Adrenal gland (tissue), 19 donors: ENCODE measurements around the gene BST2. TPM values are rescaled to one million over a fixed set of nuclear protein-coding genes. Genes with fewer than 3 reads are reported as not detected.

ENCODE experiments used
- DNase-seq, 7 donors: peaks; one replicate each; pipeline ENCODE4 v3.0.0-alpha.2; 2019 to 2020
- H3K27ac ChIP-seq, 5 donors: fragments of 200-600 bp; sonication (generic) in 4 of 5; 1 replicate in 3 of 5; 2 replicates in 2 of 5; pipeline versions ENCODE4 v1.5.1 to v1.8.0; 2016 to 2020; ENCODE audit warnings: mild to moderate bottlenecking in 1 of 5
- H3K27me3 ChIP-seq: fragments of 200-600 bp; 2 replicates; pipeline ENCODE4 v1.8.0; 2021
- H3K36me3 ChIP-seq, 2 donors: fragments of 200-600 bp; replicated peaks in 1 of 2; 1 replicate in 1 of 2; 2 replicates in 1 of 2; pipeline versions ENCODE4 v1.5.1 to v1.8.0; 2018 to 2022
- H3K4me1 ChIP-seq, 2 donors: fragments of 200-600 bp; replicated peaks in 1 of 2; 1 replicate in 1 of 2; 2 replicates in 1 of 2; pipeline versions ENCODE4 v1.5.1 to v1.8.0; 2018 to 2021
- H3K4me3 ChIP-seq, 4 donors: fragments of 200-600 bp; sonication (generic) in 3 of 4; one replicate each; pipeline ENCODE4 v1.5.1; 2016 to 2018
- H3K9me3 ChIP-seq, 3 donors: fragments of 200-600 bp; sonication (generic) in 1 of 3; replicated peaks in 1 of 3; 1 replicate in 2 of 3; 2 replicates in 1 of 3; pipeline versions ENCODE4 v1.5.1 to v1.8.0; 2016 to 2021
- POLR2A ChIP-seq, 2 donors: fragments of 450-650 bp; IDR thresholded peaks; one replicate each; pipeline ENCODE4 v1.6.1; 2017; ENCODE audit warnings: antibody characterized with exemption in 2 of 2, mild to moderate bottlenecking in 2 of 2, moderate library complexity in 1 of 2
- WGBS, 4 donors: extraction: QIAGEN DNeasy Blood & Tissue Kit in 2 of 4; methylation state at CpG; one replicate each; pipeline versions ENCODE4 v1.1.5 to v1.1.7; 2013 to 2017; 5-methylcytosine and 5-hydroxymethylcytosine counted together
- intact Hi-C, 2 donors: fragments of 100-400 bp; cut with DNase I; formaldehyde crosslinking; loops; one replicate each; pipeline versions ENCODE4 v1.14.1 to v1.15.0; 2022 to 2023
- long read RNA-seq, 10 donors: library from polyadenylated mRNA in 3 of 10; unstranded in 2 of 10; stranded (forward) in 1 of 10; transcript quantifications; one replicate each; pipeline ENCODE4 v2.0.0 and lab custom pipeline, GENCODE V29; 2021 to 2026
- polyA plus RNA-seq, 3 donors: library from polyadenylated mRNA; stranded (reverse); fragments of 200-250 nt in 2 of 3; fragments of 350-450 nt in 1 of 3; fragmentation: Illumina TruSeq in 1 of 3; extraction: RNeasy Lipid Tissue Mini Kit (QIAGEN cat#74804) in 1 of 3; gene quantifications; one replicate each; pipeline ENCODE4 v1.2.3, GENCODE V29; 2013 to 2014
- total RNA-seq, 9 donors: library from RNA; depleted of rRNA in 4 of 9; stranded (reverse); fragments of >200 nt in 4 of 9; fragments of 120-200 nt in 1 of 9; fragmentation: NEBNext Ultra II Directional in 1 of 9; extraction: Animal tissue kit (Norgen Biotek cat#: 25700) in 1 of 9; gene quantifications; one replicate each; pipeline versions ENCODE4 v1.1.0 to v1.2.4, GENCODE V29; 2013 to 2023
- TF ChIP-seq, protein P1 (sequence below), 6 experiments: fragments of 450-650 bp in 4 of 6; fragments of 200-600 bp in 2 of 6; sonication (generic) in 1 of 6; IDR thresholded peaks; 1 replicate in 5 of 6; 2 replicates in 1 of 6; pipeline versions ENCODE4 v1.5.1 to v1.8.0; 2016 to 2021; ENCODE audit warnings: antibody characterized with exemption in 6 of 6, mild to moderate bottlenecking in 2 of 6, moderate library complexity in 1 of 6
- donor health status: healthy with polysubstance abuse.
- donor health status: Bipolar disorder and iron deficiency.
- donor health status: DM: yes; HTN: yes; CAD: no.
- donor health status: DM: no; HTN: no; CAD: no.
- donor health status: DM: no; HTN: no; CAD: no.
- donor health status: DM: yes; HTN: yes; CAD: no.

BST2 gene
- 100 to 1,000 TPM; 146 to 940 (median 704) TPM for total RNA-seq
- polyA plus RNA-seq = 100 to 1,000 TPM; 159 to 304 (median 271) TPM
- long read RNA-seq, donor 1, transcript BST2-201 (5 exons, 1,019 nt) = major isoform, 184 of 228 reads
- long read RNA-seq, donor 1, partial matches to known transcripts = 25 of 228 reads
- long read RNA-seq, donor 1, other reads (novel, unspliced or antisense) = 16 of 228 reads
- long read RNA-seq, donor 2, transcript BST2-201 (5 exons, 1,019 nt) = major isoform, 105 of 117 reads
- long read RNA-seq, donor 2, partial matches to known transcripts = 7 of 117 reads
- long read RNA-seq, donor 2, other reads (novel, unspliced or antisense) = 5 of 117 reads
- long read RNA-seq, donor 3, transcript BST2-201 (5 exons, 1,019 nt) = major isoform, 88 of 109 reads
- long read RNA-seq, donor 3, partial matches to known transcripts = 6 of 109 reads
- long read RNA-seq, donor 3, other reads (novel, unspliced or antisense) = 13 of 109 reads
- long read RNA-seq, donor 4, transcript BST2-201 (5 exons, 1,019 nt) = major isoform, 608 of 641 reads
- long read RNA-seq, donor 4, partial matches to known transcripts = 9 of 641 reads
- long read RNA-seq, donor 4, other reads (novel, unspliced or antisense) = 22 of 641 reads
- long read RNA-seq, donor 5, transcript BST2-201 (5 exons, 1,019 nt) = major isoform, 972 of 1,033 reads
- long read RNA-seq, donor 5, partial matches to known transcripts = 5 of 1,033 reads
- long read RNA-seq, donor 5, other reads (novel, unspliced or antisense) = 52 of 1,033 reads
- long read RNA-seq, donor 6, transcript BST2-201 (5 exons, 1,019 nt) = major isoform, 365 of 382 reads
- long read RNA-seq, donor 6, partial matches to known transcripts = 7 of 382 reads
- long read RNA-seq, donor 6, other reads (novel, unspliced or antisense) = 6 of 382 reads
- long read RNA-seq, donor 7, transcript BST2-201 (5 exons, 1,019 nt) = major isoform, 62 of 68 reads
- long read RNA-seq, donor 7, partial matches to known transcripts = 5 of 68 reads
- long read RNA-seq, donor 7, other reads (novel, unspliced or antisense) = 0 of 68 reads
- long read RNA-seq, donor 8, transcript BST2-201 (5 exons, 1,019 nt) = major isoform, 206 of 256 reads
- long read RNA-seq, donor 8, partial matches to known transcripts = 17 of 256 reads
- long read RNA-seq, donor 8, other reads (novel, unspliced or antisense) = 32 of 256 reads
- long read RNA-seq, donor 9, transcript BST2-201 (5 exons, 1,019 nt) = major isoform, 104 of 123 reads
- long read RNA-seq, donor 9, partial matches to known transcripts = 16 of 123 reads
- long read RNA-seq, donor 9, other reads (novel, unspliced or antisense) = 0 of 123 reads
- long read RNA-seq, donor 10, transcript BST2-201 (5 exons, 1,019 nt) = major isoform, 68 of 77 reads
- long read RNA-seq, donor 10, partial matches to known transcripts = 7 of 77 reads
- long read RNA-seq, donor 10, other reads (novel, unspliced or antisense) = 0 of 77 reads

GRCh38 chr19:17405250-17406045 is at the start of gene BST2:
TSS of gene BST2 (minus strand) at chr19:17405630. CDS start at chr19:17405575, 55 bp downstream.
- Histone ChIP-seq H3K4me3 (peak within 1 kb of the TSS; percentile 9 to 72 (median 30)), H3K36me3 (peaks cover 0 to 22% of the 10 kb centered on the region in 2 donors), H3K9me3 (no peaks in the 10 kb centered on the region), H3K27me3 (no peaks in the 10 kb centered on the region), H3K4me1 (peaks cover 41 to 49% of the 10 kb centered on the region in 2 donors), H3K27ac (peak within 1 kb of the TSS; percentile 77 to 93 (median 86))
- peak; percentile 77 to 94 (median 89) for DNase-seq
- intact Hi-C loops = no loop called here
- 8 to 15% (median 10%) methylated on average over 16 to 18 of the region's 18 CpGs for WGBS, 4 donors
- peak in 1 of 2 donors; percentile 76 for TF ChIP-seq POLR2A (IDR thresholded peaks at IDR 0.05)
- TF ChIP-seq, protein P1, sequence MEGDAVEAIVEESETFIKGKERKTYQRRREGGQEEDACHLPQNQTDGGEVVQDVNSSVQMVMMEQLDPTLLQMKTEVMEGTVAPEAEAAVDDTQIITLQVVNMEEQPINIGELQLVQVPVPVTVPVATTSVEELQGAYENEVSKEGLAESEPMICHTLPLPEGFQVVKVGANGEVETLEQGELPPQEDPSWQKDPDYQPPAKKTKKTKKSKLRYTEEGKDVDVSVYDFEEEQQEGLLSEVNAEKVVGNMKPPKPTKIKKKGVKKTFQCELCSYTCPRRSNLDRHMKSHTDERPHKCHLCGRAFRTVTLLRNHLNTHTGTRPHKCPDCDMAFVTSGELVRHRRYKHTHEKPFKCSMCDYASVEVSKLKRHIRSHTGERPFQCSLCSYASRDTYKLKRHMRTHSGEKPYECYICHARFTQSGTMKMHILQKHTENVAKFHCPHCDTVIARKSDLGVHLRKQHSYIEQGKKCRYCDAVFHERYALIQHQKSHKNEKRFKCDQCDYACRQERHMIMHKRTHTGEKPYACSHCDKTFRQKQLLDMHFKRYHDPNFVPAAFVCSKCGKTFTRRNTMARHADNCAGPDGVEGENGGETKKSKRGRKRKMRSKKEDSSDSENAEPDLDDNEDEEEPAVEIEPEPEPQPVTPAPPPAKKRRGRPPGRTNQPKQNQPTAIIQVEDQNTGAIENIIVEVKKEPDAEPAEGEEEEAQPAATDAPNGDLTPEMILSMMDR (IDR thresholded peaks at IDR 0.05) = no peak

DNA sequence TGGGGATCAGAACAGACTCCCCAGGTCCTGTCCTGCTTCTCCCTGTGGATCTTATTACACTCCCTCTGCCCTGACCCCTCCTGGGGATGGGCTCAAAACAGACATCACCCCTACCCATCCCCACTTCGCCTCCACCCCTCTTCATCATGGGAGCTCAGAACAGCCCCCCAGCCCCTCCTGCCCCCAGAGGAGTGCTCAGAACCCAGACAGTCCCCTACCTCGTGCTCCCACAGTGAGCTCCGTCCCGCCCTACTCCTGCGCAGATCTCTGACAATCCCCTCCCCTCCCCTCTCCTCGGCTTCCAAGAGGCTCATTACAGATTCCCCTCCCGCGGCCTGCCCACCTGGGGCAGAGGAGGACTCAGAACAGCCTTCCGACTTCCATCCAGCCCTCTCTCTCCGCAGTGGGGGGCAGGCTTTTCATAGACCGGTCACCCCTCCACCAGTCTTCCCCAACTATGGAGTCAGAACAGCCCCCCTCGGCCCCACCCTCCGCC is 49.2 kb upstream of the BST2 start:
- Histone ChIP-seq H3K36me3 (no peaks in the 10 kb centered on the region), H3K27me3 (peaks cover 17% of the 10 kb centered on the region), H3K4me3 (no peak overlapping the region), H3K27ac (no peak overlapping the region), H3K9me3 (no peaks in the 10 kb centered on the region), H3K4me1 (peaks cover 0 to 3% of the 10 kb centered on the region in 2 donors)
- TF ChIP-seq, protein P1 (IDR thresholded peaks at IDR 0.05) = no peak
- TF ChIP-seq POLR2A (IDR thresholded peaks at IDR 0.05) = no peak
- WGBS, 4 donors = 7 to 28% (median 10%) methylated on average over 9 to 13 of the region's 13 CpGs
- intact Hi-C loops = no loop called here
- no peak for DNase-seq

DNA sequence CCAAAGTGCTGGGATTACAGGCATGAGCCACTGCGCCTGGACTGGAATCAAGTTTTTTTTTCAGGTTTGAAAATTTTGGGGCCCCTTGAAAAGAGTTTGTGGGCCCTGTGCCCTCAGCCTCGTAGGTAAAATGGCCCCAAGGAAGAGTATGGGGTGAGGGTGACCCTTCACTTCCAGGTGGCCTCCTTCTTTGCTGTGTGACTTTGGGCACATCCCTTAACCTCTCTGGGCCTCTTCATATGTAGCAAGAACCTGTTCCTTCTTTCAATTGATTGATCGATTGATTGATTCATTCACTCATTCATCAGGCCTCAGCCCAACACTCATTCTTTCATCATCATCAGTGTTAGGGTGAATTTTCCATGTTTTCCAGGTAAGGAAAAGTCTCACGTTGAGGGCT is 46.4 kb upstream of the BST2 start:
- intact Hi-C loops = no loop called here
- no peak for DNase-seq
- H3K27me3 ChIP-seq = peaks cover 17% of the 10 kb centered on the region
- 85 to 89% (median 88%) methylated on average over 4 of the region's 4 CpGs for WGBS, 4 donors
- H3K4me3 ChIP-seq = no peak overlapping the region
- TF ChIP-seq, protein P1 (IDR thresholded peaks at IDR 0.05) = no peak
- H3K27ac ChIP-seq = no peak overlapping the region
- H3K36me3 ChIP-seq = no peaks in the 10 kb centered on the region
- H3K9me3 ChIP-seq = no peaks in the 10 kb centered on the region
- peaks cover 0 to 3% of the 10 kb centered on the region in 2 donors for H3K4me1 ChIP-seq
